ENCODE results near the gene BMERB1.

BMERB1 gene

GRCh38 chr16:15593235-15593634 lies 158.8 kb downstream of the BMERB1 start:
- peaks cover 0 to under 1% of the 10 kb centered on the region in 2 donors for H3K9me3 ChIP-seq (replicated peaks in 1 of 2; ENCODE audit: control insufficient read depth in 2 of 2, insufficient read depth in 1 of 2, low read depth in 1 of 2, low read length in 2 of 2)
- no peak overlapping the region for H3K4ac ChIP-seq (ENCODE audit: low read length)
- H2BK120ac ChIP-seq (ENCODE audit: low read depth, low read length) = no peak overlapping the region
- no peaks in the 10 kb centered on the region for H3K27me3 ChIP-seq (ENCODE audit: control insufficient read depth in 3 of 3, insufficient read depth in 3 of 3, low read depth in 1 of 3, low read length in 3 of 3)
- no peak overlapping the region for H3K14ac ChIP-seq (ENCODE audit: low read length)
- H3K23ac ChIP-seq (ENCODE audit: low read depth, low read length, poor library complexity) = no peak overlapping the region
- H2BK12ac ChIP-seq (ENCODE audit: low read length) = no peak overlapping the region
- H3K4me3 ChIP-seq (ENCODE audit: low read length in 2 of 2) = no peak overlapping the region
- no peak overlapping the region for H3K18ac ChIP-seq (ENCODE audit: low read length)
- H3K4me1 ChIP-seq (ENCODE audit: control insufficient read depth in 2 of 2, insufficient read depth in 1 of 2, low read depth in 1 of 2, low read length in 2 of 2) = no peaks in the 10 kb centered on the region
- no peak for DNase-seq (ENCODE audit: low spot score)
- H3K9ac ChIP-seq (ENCODE audit: low read depth, low read length, poor library complexity) = no peak overlapping the region
- peaks cover 18 to 60% of the 10 kb centered on the region in 2 donors for H3K36me3 ChIP-seq (replicated peaks in 1 of 2; ENCODE audit: control insufficient read depth in 2 of 2, insufficient read depth in 2 of 2, low read length in 2 of 2)
- H2AK5ac ChIP-seq (ENCODE audit: low read depth, low read length) = no peak overlapping the region
- no peak overlapping the region for H2AFZ ChIP-seq (ENCODE audit: low read length)
- no peak overlapping the region for H4K91ac ChIP-seq (ENCODE audit: low read depth, low read length, poor library complexity)
- no peaks in the 10 kb centered on the region for H3K79me1 ChIP-seq (ENCODE audit: low read depth, low read length)
- no peak overlapping the region for H3K27ac ChIP-seq (replicated peaks; ENCODE audit: low read length)
- no peak overlapping the region for H4K8ac ChIP-seq (ENCODE audit: low read depth, low read length)
- H2BK5ac ChIP-seq (ENCODE audit: low read length) = no peak overlapping the region
- WGBS, 2 donors (ENCODE audit: extremely low coverage in 2 of 2, insufficient read length in 2 of 2, insufficient replicate concordance in 1 of 2) = no CpG with 5 or more reads among the region's 9 CpGs
- no peak overlapping the region for H3K4me2 ChIP-seq (ENCODE audit: insufficient read depth, low read length, poor library complexity, severe bottlenecking)
- H2BK15ac ChIP-seq (ENCODE audit: low read length) = no peak overlapping the region

- H3K79me1 ChIP-seq (ENCODE audit: low read depth, low read length) = no peaks in the 10 kb centered on the region
- H2AFZ ChIP-seq (ENCODE audit: low read length) = no peak overlapping the region
- no peaks in the 10 kb centered on the region for H3K27me3 ChIP-seq (ENCODE audit: control insufficient read depth in 3 of 3, insufficient read depth in 3 of 3, low read depth in 1 of 3, low read length in 3 of 3)
- H4K91ac ChIP-seq (ENCODE audit: low read depth, low read length, poor library complexity) = no peak overlapping the region
- H4K8ac ChIP-seq (ENCODE audit: low read depth, low read length) = no peak overlapping the region
- no peak overlapping the region for H3K14ac ChIP-seq (ENCODE audit: low read length)
- H3K9ac ChIP-seq (ENCODE audit: low read depth, low read length, poor library complexity) = no peak overlapping the region
- H3K9me3 ChIP-seq (replicated peaks in 1 of 2; ENCODE audit: control insufficient read depth in 2 of 2, insufficient read depth in 1 of 2, low read depth in 1 of 2, low read length in 2 of 2) = no peaks in the 10 kb centered on the region
- no peak overlapping the region for H2AK5ac ChIP-seq (ENCODE audit: low read depth, low read length)
- H3K23ac ChIP-seq (ENCODE audit: low read depth, low read length, poor library complexity) = no peak overlapping the region
- no peak overlapping the region for H3K18ac ChIP-seq (ENCODE audit: low read length)
- H2BK15ac ChIP-seq (ENCODE audit: low read length) = no peak overlapping the region
- no peak for DNase-seq (ENCODE audit: low spot score)
- no peak overlapping the region for H3K4ac ChIP-seq (ENCODE audit: low read length)
- no peaks in the 10 kb centered on the region for H3K4me1 ChIP-seq (ENCODE audit: control insufficient read depth in 2 of 2, insufficient read depth in 1 of 2, low read depth in 1 of 2, low read length in 2 of 2)
- H3K4me3 ChIP-seq (ENCODE audit: low read length in 2 of 2) = no peak overlapping the region
- H2BK120ac ChIP-seq (ENCODE audit: low read depth, low read length) = no peak overlapping the region
- H2BK12ac ChIP-seq (ENCODE audit: low read length) = no peak overlapping the region
- H2BK5ac ChIP-seq (ENCODE audit: low read length) = no peak overlapping the region
- WGBS, 2 donors (ENCODE audit: extremely low coverage in 2 of 2, insufficient read length in 2 of 2, insufficient replicate concordance in 1 of 2) = no CpG with 5 or more reads among the region's 6 CpGs
- no peak overlapping the region for H3K4me2 ChIP-seq (ENCODE audit: insufficient read depth, low read length, poor library complexity, severe bottlenecking)
- peaks cover 28 to 62% of the 10 kb centered on the region in 2 donors for H3K36me3 ChIP-seq (replicated peaks in 1 of 2; ENCODE audit: control insufficient read depth in 2 of 2, insufficient read depth in 2 of 2, low read length in 2 of 2)
- H3K27ac ChIP-seq (replicated peaks; ENCODE audit: low read length) = no peak overlapping the region
Measured at GRCh38 chr16:15594711-15595320, 160.4 kb downstream of the BMERB1 start.

GRCh38 chr16:15597135-15597534 lies 162.7 kb downstream of the BMERB1 start:
- Histone ChIP-seq H2BK120ac (ENCODE audit: low read depth, low read length) (no peak overlapping the region), H2AK5ac (ENCODE audit: low read depth, low read length) (no peak overlapping the region), H3K14ac (ENCODE audit: low read length) (no peak overlapping the region), H3K36me3 (replicated peaks in 1 of 2; ENCODE audit: control insufficient read depth in 2 of 2, insufficient read depth in 2 of 2, low read length in 2 of 2) (peaks cover 42 to 84% of the 10 kb centered on the region in 2 donors), H3K18ac (ENCODE audit: low read length) (no peak overlapping the region), H2AFZ (ENCODE audit: low read length) (no peak overlapping the region), H3K9me3 (replicated peaks in 1 of 2; ENCODE audit: control insufficient read depth in 2 of 2, insufficient read depth in 1 of 2, low read depth in 1 of 2, low read length in 2 of 2) (no peaks in the 10 kb centered on the region), H3K9ac (ENCODE audit: low read depth, low read length, poor library complexity) (no peak overlapping the region), H3K4me1 (ENCODE audit: control insufficient read depth in 2 of 2, insufficient read depth in 1 of 2, low read depth in 1 of 2, low read length in 2 of 2) (no peaks in the 10 kb centered on the region), H3K23ac (ENCODE audit: low read depth, low read length, poor library complexity) (no peak overlapping the region), H3K27ac (replicated peaks; ENCODE audit: low read length) (no peak overlapping the region), H2BK5ac (ENCODE audit: low read length) (no peak overlapping the region), H3K79me1 (ENCODE audit: low read depth, low read length) (no peaks in the 10 kb centered on the region), H3K4ac (ENCODE audit: low read length) (no peak overlapping the region), H4K8ac (ENCODE audit: low read depth, low read length) (no peak overlapping the region), H2BK12ac (ENCODE audit: low read length) (no peak overlapping the region), H3K27me3 (ENCODE audit: control insufficient read depth in 3 of 3, insufficient read depth in 3 of 3, low read depth in 1 of 3, low read length in 3 of 3) (peaks cover 0 to 2% (median 0%) of the 10 kb centered on the region in 3 experiments), H4K91ac (ENCODE audit: low read depth, low read length, poor library complexity) (no peak overlapping the region), H2BK15ac (ENCODE audit: low read length) (no peak overlapping the region), H3K4me2 (ENCODE audit: insufficient read depth, low read length, poor library complexity, severe bottlenecking) (no peak overlapping the region), H3K4me3 (ENCODE audit: low read length in 2 of 2) (no peak overlapping the region)
- no peak for DNase-seq (ENCODE audit: low spot score)
- WGBS, 2 donors (ENCODE audit: extremely low coverage in 2 of 2, insufficient read length in 2 of 2, insufficient replicate concordance in 1 of 2) = no CpG with 5 or more reads among the region's 6 CpGs

GRCh38 chr16:15597822-15598647 lies 163.6 kb downstream of the BMERB1 start:
- Histone ChIP-seq H3K4me2 (ENCODE audit: insufficient read depth, low read length, poor library complexity, severe bottlenecking) (no peak overlapping the region), H3K4me3 (ENCODE audit: low read length in 2 of 2) (no peak overlapping the region), H4K8ac (ENCODE audit: low read depth, low read length) (no peak overlapping the region), H3K23ac (ENCODE audit: low read depth, low read length, poor library complexity) (peak overlapping the region; percentile 82), H3K14ac (ENCODE audit: low read length) (no peak overlapping the region), H3K27me3 (ENCODE audit: control insufficient read depth in 3 of 3, insufficient read depth in 3 of 3, low read depth in 1 of 3, low read length in 3 of 3) (peaks cover 0 to 2% (median 0%) of the 10 kb centered on the region in 3 experiments), H3K9me3 (replicated peaks in 1 of 2; ENCODE audit: control insufficient read depth in 2 of 2, insufficient read depth in 1 of 2, low read depth in 1 of 2, low read length in 2 of 2) (no peaks in the 10 kb centered on the region), H3K79me1 (ENCODE audit: low read depth, low read length) (no peaks in the 10 kb centered on the region), H2BK15ac (ENCODE audit: low read length) (no peak overlapping the region), H3K4me1 (ENCODE audit: control insufficient read depth in 2 of 2, insufficient read depth in 1 of 2, low read depth in 1 of 2, low read length in 2 of 2) (no peaks in the 10 kb centered on the region), H3K27ac (replicated peaks; ENCODE audit: low read length) (no peak overlapping the region), H2BK120ac (ENCODE audit: low read depth, low read length) (no peak overlapping the region), H4K91ac (ENCODE audit: low read depth, low read length, poor library complexity) (no peak overlapping the region), H3K36me3 (replicated peaks in 1 of 2; ENCODE audit: control insufficient read depth in 2 of 2, insufficient read depth in 2 of 2, low read length in 2 of 2) (peaks cover 44 to 90% of the 10 kb centered on the region in 2 donors), H2BK12ac (ENCODE audit: low read length) (no peak overlapping the region), H2AFZ (ENCODE audit: low read length) (no peak overlapping the region), H3K18ac (ENCODE audit: low read length) (no peak overlapping the region), H3K4ac (ENCODE audit: low read length) (no peak overlapping the region), H2BK5ac (ENCODE audit: low read length) (no peak overlapping the region), H2AK5ac (ENCODE audit: low read depth, low read length) (no peak overlapping the region), H3K9ac (ENCODE audit: low read depth, low read length, poor library complexity) (peak overlapping the region; percentile 65)
- no peak for DNase-seq (ENCODE audit: low spot score)
- WGBS, 2 donors (ENCODE audit: extremely low coverage in 2 of 2, insufficient read length in 2 of 2, insufficient replicate concordance in 1 of 2) = no CpG with 5 or more reads among the region's 15 CpGs

Data from neuronal stem cell (in vitro differentiated cells).